Astrocyte of the hippocampus (primary cell): ENCODE measurements around the gene EEF1AKMT3.
"Not testable (repeated sequence)": the region's sequence is repeated elsewhere in the genome, so short reads cannot be mapped to it uniquely, and the experiment has no call there.

ENCODE experiments used
- DNase-seq: peaks from one replicate; pipeline ENCODE4 v3.0.0; 2011; ENCODE audit warnings: low read depth, low spot score

EEF1AKMT3 gene

DNA sequence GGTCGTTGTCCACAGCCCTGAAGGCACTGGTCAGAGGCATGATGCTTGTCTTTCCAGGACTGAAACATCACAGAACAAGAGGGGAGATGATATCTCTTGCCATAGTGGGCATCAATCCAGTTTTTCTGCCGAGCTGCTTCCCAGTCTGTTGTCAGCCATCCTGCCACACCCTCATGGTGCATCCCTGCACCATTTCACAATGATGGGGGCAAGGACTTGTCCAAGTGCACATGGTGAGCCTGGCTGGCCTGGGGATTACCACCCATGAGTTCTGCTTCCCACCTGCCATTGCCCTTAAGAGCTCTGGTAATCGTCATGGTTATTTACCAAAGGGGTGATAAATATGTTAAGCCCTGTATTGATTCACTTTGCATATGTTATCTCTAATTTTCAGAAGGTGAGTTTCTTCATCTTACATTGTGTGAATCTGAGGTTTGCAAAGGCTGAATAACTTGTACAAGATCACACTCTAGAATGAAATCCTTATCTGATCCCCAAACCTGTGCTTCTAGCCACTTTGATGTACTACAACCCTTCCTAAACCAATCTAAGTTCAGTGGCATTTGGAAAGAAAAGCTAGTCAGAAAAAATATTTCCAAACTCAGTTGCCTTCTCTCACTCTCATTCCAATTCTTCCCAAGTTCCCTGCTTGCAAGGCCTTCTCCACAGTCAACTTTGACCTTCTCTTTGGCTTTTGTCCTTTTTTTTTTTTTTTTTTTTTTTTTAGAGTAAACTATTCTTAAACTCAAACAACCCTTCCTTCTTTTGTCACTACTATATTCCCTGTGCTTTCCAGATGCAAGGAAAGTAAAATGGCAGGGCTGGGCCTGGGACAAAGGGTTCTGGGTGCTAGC is 43.8 kb downstream of the EEF1AKMT3 start:
- DNase-seq: no peak

DNA sequence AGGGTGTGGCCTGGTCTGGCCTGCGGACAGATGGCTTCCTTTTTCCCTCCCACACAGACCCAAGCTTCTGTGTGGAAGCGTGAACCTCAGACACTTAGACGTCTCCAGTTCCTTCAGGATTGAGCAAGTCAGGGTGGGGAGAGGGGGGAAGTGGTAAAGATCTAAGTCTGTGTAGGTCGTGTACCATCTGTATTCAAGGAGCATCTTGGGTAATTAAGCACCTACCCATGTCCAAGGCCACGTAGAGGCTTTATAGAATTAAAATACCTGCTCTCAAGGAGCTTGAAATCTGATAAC is 44.4 kb downstream of the EEF1AKMT3 start:
- no peak for DNase-seq

DNA sequence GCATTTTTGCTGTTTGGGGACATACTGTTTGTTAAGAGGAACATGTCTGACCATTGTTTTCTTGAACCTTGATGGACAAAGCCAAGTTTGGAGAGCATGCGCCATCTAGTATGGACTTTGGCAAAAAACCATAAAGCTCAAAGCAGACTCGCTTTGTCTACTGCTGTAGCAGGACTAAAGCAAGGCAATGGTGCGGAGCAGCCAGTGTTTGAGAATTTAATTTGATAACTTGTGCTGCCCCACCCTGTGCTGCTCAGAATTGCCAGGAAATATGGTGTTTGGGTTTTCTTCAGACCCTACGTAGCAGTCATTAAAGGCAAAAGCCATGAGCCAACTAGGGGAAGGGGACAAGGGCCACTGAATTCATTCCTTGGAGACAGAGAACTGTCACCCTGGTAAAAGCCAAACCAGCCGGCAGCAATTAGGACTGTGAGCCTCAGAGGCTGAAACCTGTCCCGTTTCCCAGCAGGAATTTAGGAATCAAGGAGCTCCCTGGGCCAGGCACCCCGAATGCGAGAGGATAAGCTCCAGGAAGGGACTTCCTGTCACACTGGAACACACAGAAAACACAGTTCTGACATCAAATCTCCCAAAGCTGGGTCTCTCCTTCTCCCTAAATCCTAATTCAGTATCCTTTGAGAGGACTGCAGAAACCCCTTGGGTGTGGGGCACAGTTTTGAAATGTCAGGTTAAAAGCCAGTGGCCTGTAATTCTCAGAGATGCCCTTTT is 45.0 kb downstream of the EEF1AKMT3 start:
- no peak for DNase-seq

DNA sequence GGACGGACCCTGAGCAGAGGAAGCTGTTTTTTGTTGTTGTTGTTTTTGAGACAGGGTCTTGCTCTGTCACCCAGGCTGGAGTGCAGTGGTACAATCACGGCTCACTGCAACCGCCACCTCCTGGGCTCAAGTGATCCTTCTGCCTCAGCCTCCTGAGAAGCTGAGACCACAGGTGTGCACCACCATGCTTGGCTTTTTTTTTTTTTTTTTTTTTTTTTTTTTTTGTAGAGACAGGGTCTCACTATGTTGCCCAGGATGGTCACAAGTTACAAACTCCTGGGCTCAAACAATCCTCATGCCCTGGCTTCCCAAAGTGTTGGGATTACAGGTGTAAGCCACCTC is 45.5 kb downstream of the EEF1AKMT3 start:
- DNase-seq: not testable (repeated sequence)

DNA sequence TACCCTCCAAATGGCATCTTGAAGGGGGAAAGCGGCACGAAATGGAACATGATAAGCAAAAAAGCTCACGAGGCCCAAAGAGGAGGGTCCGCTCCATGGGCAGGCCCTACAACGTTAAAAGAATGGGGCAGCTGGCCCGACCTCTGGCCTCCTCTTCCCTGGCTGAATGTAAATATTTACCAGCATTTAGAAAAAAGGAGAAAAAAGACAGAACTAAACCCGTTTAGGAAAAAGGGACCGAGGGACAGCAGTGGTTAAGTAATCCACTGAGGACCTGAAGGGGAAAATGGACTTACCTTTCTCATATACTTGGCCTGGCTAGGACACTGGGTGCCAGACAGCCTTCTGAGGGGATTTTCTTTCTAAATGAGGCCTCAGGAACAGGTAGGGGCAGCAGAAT is 47.7 kb downstream of the EEF1AKMT3 start:
- not testable (repeated sequence) for DNase-seq

DNA sequence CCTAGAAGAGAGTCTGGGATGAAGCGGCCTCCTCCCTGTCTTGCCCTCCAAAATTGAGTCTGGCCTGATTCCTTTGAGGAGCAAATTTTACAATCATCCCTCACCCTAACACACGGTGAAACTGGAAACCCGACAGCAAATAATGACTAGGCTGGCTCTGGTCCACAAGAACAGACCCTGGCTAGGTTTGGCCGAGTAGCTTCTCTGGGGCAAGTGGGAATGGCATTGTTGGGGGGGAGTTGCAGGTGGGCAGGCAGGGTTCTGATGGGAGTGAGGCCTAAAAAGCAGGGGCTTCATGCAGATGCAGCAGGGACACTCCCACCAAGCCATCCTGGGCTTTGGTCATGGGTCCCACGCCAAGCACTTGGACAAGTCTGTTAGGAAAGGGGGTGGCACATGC is 48.6 kb downstream of the EEF1AKMT3 start:
- DNase-seq: not testable (repeated sequence)

DNA sequence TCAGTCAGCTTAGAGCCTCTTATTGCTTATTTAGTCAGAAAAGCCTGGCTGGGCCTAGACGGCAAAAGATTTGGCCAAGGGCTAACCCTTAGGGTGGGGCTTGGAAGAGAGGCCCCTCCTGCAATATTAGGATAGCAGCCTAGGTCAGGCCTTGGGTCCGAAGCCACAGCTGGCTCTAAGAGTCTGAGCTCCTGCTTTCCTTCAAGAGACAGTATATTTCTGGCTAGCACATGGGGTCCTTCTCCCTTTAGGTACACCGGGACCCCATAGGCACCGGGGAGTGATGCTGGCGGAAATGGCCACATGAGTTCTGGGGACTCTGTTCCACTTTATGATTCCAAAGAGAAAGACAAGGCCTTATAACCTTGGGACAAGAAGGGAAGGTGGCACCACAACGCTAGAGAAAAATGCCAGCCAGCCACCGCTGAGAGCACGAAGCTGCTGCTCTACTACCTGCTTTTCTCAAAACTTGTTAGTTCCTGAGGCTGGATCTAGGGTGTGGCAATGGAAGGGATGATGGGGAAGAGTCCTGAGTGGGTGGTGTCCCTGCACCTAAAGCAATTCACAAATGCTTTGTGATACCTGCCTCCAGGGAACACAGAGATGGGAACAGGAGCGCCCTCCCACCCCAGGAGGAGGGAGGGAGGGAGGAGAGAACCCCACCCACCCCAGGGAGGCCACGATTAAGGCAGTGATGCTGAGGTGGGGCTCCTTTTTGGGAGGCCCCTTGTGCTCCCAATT is 49.2 kb downstream of the EEF1AKMT3 start:
- DNase-seq: no peak

DNA sequence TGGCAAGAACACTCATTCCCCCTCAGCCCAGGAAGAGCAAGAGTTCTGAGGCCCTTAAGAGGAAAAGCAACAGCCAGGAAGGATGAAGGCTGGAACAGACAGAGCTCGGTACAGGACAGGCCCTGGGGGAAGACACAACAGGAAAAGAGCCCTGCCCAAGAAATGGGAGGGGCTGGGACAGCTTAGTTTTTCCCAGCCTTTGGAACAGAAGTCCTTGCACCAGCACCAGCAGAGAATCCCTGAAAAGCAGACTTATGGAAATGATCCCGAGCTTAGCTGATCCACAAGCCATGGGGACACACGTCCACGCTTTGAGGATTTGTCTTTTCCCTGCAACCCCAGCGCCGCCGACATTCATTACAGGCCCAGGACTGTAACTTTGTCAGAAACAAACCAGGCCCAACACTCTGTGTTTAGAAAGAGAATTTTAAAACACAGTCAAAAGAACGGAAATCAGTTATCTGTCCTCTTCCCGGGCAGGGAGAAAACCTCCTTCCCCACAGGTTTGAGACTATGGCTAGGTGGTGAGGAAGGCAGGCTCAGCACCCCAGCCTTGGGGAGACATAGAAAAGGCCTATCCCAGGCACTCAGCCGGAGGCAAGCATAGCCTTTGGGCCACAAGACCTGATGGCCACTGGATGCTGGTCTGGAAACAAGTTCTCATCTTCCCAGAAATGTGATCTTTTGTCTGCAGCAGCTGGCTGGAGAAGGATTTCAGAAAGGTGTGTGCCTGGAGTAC is 50.1 kb downstream of the EEF1AKMT3 start:
- no peak for DNase-seq

DNA sequence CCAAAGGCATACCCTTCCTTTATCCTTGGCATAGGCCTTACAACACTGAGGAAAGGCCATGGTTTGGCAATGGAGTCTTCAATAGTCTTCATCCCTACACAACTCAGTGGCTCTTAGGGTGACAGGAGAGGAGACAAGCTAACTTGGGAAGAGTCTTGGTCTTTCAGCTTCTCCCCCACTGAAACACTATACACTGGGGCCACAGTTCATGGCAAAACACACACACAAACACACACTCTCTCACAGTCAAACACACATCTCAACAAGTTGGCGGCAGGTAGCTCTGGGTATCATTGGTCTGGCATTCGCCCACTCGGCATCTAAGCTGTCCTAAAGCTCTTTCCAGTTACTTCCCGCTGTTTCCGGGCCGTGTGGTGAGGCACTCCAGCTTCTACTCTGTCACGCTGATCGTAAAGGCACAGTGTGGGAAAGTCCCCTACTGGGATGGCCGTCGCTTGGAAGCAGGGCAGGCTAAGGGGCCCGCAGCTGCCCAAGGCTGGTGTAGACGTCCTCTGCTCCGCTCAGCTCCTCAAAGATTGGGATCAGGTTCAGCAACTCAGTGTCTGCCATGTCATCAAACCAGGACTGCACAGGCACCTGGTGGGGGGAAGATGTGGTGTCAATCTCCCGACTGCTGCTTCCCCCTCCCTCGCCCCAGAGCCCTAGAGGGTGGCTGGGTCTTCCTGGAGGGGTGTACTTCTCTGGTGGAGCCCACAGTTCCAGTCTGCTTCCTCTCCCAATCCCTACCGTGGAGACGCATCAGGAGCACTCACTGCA is 50.9 kb downstream of the EEF1AKMT3 start:
- DNase-seq: no peak

DNA sequence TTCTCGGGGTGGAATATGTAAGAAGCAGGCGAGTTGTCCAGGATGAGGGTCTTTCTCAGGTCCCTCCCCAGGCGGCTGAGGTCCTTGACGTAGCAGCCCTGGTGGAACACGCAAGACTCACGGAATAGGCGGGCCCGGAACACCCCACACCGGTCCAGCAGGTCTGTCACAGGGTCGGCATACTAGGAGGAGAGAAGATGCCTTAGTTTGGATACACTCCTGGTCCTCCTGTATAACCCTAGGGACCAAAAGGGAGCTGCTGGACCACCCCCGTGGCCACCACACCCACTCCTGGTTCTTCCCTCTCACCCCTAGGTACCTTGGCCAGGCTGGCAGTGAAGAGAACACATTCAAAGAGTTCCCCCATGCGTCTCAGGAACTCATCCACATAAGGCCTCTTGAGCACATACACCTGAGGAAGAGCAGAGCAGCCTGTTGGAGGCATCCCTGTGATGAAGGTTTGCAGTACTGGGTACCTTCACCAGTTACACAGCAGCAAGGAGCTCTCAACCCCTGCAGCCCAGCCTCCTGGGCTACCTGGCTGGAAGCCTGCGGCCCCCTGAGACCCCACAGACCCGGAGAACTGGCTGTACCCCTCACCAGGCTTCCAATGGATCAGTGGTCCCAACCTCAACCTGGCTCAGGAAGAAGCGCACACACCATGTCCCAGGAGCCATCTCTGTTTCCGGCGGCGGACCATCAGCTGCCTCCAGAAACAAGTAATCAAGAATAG is 51.7 kb downstream of the EEF1AKMT3 start:
- no peak for DNase-seq

DNA sequence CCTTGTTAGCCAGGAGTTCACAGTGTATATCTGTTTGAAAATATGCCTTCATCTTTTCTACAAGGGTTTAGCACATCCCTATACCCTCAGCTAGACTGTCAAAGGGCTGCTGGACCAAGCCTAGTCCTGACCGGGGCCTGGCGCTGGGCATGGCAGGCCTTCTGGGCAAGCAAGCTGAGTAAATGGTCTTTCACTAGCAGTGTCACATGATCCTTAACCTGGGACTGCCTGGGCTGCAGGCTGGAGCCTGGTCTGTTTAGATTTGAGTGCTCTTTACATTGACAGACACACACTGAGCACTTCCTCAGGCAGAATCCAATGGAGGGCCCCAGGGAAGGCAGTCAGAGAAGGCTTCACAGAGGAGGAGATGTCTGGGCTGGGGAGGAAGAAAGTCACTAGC is 53.0 kb downstream of the EEF1AKMT3 start:
- DNase-seq: no peak

DNA sequence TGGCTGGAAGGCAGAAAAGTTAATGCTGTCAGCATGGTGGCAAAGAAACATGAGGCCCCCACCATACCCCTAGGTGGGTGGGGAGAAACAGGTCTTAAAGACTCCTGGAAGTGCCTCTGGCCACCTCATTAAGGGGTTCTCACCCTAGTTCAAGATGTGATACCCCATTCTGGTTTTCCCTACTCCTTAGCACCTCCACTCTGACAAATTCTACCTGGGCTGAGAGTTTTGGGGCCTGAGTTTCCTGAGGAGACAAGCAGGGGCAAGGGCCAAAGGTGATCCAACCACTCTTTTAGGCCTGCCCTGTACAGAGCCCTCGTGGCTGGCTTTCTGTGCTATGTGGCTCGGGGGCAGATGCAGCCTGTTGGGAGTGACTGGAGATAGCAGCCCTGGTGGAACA is 54.0 kb downstream of the EEF1AKMT3 start:
- DNase-seq: no peak

DNA sequence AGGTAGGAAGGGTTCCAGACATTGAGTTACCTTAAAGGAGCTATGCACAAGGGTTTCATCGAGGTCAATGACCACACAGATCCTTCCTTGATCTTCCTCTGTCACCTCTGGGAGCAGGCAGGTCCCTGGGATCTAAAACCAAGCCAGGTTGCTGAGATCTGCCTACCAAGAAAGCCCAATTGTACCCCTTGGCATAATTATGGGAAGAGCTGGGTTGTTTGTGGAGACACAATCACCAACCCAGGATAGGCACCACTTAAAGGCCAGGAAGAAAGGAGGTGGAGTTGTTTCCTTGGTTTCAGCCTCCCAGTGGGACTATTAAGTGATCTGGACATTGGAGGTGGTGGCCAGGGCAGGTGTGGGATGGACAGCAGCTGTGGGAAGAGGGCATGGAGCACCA is 54.6 kb downstream of the EEF1AKMT3 start:
- DNase-seq: no peak

DNA sequence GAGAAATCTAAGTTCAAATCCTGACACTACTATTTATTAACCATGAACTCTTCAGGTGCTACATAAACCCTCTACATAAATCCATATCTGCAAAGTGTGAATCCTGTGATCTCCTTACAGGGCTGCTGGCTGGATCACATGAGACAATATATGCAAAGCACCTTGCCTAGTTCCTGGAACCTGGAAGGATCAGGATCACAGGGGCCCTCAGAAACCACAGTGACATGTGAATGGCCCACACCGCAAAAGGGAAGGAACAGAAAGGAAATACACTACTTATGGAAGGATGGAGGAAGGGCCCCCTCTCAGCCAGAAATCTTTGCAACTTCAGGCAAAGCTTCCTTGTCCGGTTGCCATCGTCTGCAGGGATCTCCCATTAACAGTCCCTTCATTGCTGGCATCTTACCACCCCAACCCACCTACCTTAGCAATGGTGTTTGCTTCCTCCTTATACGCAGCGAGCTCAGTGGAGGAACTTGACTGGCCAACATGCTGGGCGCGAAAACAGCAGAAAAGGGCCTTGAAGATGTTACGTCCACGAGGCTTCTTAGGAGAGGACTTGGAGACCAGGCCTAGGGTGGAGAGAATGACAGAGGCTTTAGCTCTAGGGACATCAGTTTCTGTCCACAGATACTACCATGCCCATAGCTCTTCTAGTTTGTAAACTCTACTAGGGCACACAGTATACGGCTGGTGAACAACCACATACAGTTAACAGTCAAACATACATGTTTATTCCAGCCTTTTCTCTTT is 56.8 kb downstream of the EEF1AKMT3 start:
- no peak for DNase-seq

DNA sequence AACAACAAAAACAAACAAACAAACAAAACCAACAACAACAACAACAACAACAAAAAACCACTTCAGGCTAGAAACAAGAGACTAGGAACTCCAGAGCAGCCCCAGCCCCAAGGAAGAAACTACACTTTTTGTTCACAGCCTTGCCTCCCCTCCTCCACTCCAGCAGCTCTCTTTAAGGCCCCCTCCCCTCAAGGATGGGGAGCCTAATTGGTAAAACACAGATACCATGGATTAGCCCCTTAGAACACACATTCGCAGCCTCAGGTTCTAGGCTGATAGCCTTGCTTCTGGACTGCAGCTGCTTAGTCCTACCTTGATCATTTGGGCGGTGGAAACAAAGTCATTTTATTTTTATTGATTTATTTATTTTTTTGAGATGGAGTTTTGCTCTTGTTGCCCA is 58.0 kb downstream of the EEF1AKMT3 start:
- no peak for DNase-seq
